ENCODE measurements around the gene TSC22D1.

Gene TSC22D1

DNA sequence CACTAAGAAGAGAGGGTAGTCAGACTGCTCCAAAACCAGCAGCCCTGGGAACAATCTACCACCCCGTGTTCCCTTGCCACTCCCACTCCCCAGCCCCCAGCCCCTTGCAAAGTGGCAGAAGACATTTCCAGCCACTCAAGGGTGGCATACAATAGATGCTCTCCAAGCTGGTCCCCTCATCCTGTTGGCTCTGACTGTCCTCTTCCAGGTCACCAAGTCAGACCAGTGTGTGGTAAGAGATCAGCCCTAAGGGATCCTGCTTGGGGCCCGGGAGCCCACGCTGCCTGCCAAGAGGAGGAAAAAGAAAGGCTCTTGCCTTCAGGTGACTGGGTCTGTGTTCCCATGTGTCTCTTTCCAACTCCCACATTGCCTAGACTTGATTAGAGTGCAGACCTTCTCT is 177.5 kb downstream of the TSC22D1 start:
- no peaks in the 10 kb centered on the region for H3K27me3 ChIP-seq (ENCODE audit: insufficient read depth, low read length, poor library complexity, severe bottlenecking)

DNA sequence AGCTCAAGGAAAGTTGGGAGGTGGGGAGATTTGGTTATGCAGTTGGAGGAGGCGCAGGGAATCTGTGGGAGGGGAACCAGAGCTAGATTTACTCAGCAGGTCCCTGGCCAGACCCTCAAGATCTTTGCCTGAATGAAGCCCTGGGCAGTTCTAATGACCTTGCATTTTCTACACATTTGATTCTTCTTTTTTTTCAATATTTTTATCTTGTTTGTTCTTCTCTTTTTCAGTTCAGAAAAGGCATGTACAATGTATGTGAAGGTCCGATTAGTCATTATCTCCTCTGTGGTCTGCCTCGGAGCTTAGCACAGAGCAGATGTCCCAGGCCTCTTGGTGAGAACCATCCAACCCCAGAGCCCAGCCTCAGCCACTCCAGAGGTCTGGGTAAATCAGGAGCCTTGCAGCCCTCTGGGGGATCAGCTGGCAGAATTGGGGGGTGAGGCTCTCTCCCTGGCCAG is 178.3 kb downstream of the TSC22D1 start:
- Histone ChIP-seq H3K4me2 (ENCODE audit: low read depth, low read length, poor library complexity, severe bottlenecking) (no peak overlapping the region), H3K9me3 (ENCODE audit: insufficient read depth, low read depth, low read length) (no peaks in the 10 kb centered on the region), H4K20me1 (ENCODE audit: insufficient read depth, low read length, poor library complexity, severe bottlenecking) (no peaks in the 10 kb centered on the region), H3K9me2 (replicated peaks; ENCODE audit: low read depth, low read length) (no peaks in the 10 kb centered on the region), H3F3A (ENCODE audit: low read depth) (no peaks in the 10 kb centered on the region), H3K4me1 (ENCODE audit: insufficient read depth, low read length, poor library complexity, severe bottlenecking) (peaks cover 2% of the 10 kb centered on the region), H3K9ac (ENCODE audit: low read depth, low read length, poor library complexity, severe bottlenecking) (no peak overlapping the region), H3K4me3 (ENCODE audit: low read length, poor library complexity, severe bottlenecking) (no peak overlapping the region), H3K27me3 (ENCODE audit: insufficient read depth, low read length, poor library complexity, severe bottlenecking) (no peaks in the 10 kb centered on the region), H2AFZ (ENCODE audit: low read length) (no peak overlapping the region), H3K79me2 (ENCODE audit: insufficient read depth, low read length) (no peaks in the 10 kb centered on the region), H3K36me3 (ENCODE audit: insufficient read depth, low read length) (no peaks in the 10 kb centered on the region)
- TF ChIP-seq EZH2phosphoT487 (IDR thresholded peaks at IDR 0.05; ENCODE audit: borderline replicate concordance), result no peak
- TF ChIP-seq, protein P1, sequence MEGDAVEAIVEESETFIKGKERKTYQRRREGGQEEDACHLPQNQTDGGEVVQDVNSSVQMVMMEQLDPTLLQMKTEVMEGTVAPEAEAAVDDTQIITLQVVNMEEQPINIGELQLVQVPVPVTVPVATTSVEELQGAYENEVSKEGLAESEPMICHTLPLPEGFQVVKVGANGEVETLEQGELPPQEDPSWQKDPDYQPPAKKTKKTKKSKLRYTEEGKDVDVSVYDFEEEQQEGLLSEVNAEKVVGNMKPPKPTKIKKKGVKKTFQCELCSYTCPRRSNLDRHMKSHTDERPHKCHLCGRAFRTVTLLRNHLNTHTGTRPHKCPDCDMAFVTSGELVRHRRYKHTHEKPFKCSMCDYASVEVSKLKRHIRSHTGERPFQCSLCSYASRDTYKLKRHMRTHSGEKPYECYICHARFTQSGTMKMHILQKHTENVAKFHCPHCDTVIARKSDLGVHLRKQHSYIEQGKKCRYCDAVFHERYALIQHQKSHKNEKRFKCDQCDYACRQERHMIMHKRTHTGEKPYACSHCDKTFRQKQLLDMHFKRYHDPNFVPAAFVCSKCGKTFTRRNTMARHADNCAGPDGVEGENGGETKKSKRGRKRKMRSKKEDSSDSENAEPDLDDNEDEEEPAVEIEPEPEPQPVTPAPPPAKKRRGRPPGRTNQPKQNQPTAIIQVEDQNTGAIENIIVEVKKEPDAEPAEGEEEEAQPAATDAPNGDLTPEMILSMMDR (conservative IDR thresholded peaks at IDR 0.05; ENCODE audit: low read length), result no peak

More for the DNA sequence above, 177.5 kb downstream of the TSC22D1 start:
- H4K20me1 ChIP-seq (ENCODE audit: insufficient read depth, low read length, poor library complexity, severe bottlenecking), result no peaks in the 10 kb centered on the region
- no peaks in the 10 kb centered on the region for H3K36me3 ChIP-seq (ENCODE audit: insufficient read depth, low read length)
- H3K4me2 ChIP-seq (ENCODE audit: low read depth, low read length, poor library complexity, severe bottlenecking), result no peak overlapping the region
- H3K9me2 ChIP-seq (replicated peaks; ENCODE audit: low read depth, low read length), result no peaks in the 10 kb centered on the region
- H2AFZ ChIP-seq (ENCODE audit: low read length), result no peak overlapping the region
- peaks cover 2% of the 10 kb centered on the region for H3K4me1 ChIP-seq (ENCODE audit: insufficient read depth, low read length, poor library complexity, severe bottlenecking)
- H3K4me3 ChIP-seq (ENCODE audit: low read length, poor library complexity, severe bottlenecking), result no peak overlapping the region
- H3F3A ChIP-seq (ENCODE audit: low read depth), result no peaks in the 10 kb centered on the region
- TF ChIP-seq, protein P1 (conservative IDR thresholded peaks at IDR 0.05; ENCODE audit: low read length), result no peak
- TF ChIP-seq EZH2phosphoT487 (IDR thresholded peaks at IDR 0.05; ENCODE audit: borderline replicate concordance), result no peak
- no peak overlapping the region for H3K9ac ChIP-seq (ENCODE audit: low read depth, low read length, poor library complexity, severe bottlenecking)
- H3K79me2 ChIP-seq (ENCODE audit: insufficient read depth, low read length), result no peaks in the 10 kb centered on the region
- no peaks in the 10 kb centered on the region for H3K9me3 ChIP-seq (ENCODE audit: insufficient read depth, low read depth, low read length)

DNA sequence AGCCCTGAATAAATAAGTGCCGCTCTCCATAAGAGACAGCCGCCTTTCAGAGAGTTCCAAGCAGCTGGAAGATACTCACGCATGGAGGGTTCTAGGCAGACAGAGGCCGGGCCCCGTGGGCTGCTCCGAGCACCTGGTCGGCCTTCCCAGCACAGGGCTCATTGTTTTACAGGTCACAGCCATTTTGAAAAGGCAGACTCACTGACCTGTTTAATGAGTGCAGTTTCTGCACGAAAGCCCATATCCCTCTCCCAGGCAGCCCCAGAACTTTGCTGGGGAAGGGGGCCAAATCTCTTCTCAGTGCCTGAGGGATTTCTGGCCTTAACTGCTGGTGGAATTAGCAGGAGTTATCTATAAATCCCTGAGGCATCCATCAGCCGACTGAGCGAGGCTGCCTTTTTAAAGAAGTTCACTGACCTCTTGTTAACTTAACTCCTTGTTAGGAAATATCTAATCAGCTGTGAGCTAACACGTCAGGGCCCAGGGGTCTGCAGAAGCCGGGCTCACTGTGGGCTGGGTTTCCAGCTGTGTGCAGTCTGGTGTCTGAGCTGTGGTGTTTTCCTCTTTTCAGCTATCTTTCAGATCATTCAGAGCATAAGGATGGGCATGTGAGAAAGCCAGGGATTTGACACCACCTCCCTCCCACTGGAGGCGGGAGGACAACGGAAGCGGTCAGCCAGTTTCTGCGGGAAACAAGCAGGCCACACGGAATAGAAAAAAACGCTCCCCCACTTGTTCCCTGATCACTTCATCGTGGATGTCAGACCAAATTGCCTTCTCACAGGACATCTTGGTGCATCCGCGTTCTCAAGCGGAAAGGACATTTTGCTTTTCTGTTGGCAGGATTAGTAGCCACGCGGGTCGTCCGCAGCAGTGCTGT is 179.2 kb downstream of the TSC22D1 start:
- Histone ChIP-seq H3K4me2 (ENCODE audit: low read depth, low read length, poor library complexity, severe bottlenecking) (no peak overlapping the region), H3K4me3 (ENCODE audit: low read length, poor library complexity, severe bottlenecking) (no peak overlapping the region), H4K20me1 (ENCODE audit: insufficient read depth, low read length, poor library complexity, severe bottlenecking) (no peaks in the 10 kb centered on the region), H3K9me3 (ENCODE audit: insufficient read depth, low read depth, low read length) (no peaks in the 10 kb centered on the region), H3K36me3 (ENCODE audit: insufficient read depth, low read length) (no peaks in the 10 kb centered on the region), H3K27me3 (ENCODE audit: insufficient read depth, low read length, poor library complexity, severe bottlenecking) (no peaks in the 10 kb centered on the region), H3K9ac (ENCODE audit: low read depth, low read length, poor library complexity, severe bottlenecking) (no peak overlapping the region), H3F3A (ENCODE audit: low read depth) (no peaks in the 10 kb centered on the region), H2AFZ (ENCODE audit: low read length) (no peak overlapping the region), H3K4me1 (ENCODE audit: insufficient read depth, low read length, poor library complexity, severe bottlenecking) (peaks cover 2% of the 10 kb centered on the region), H3K79me2 (ENCODE audit: insufficient read depth, low read length) (no peaks in the 10 kb centered on the region), H3K9me2 (replicated peaks; ENCODE audit: low read depth, low read length) (no peaks in the 10 kb centered on the region)
- TF ChIP-seq, protein P1 (conservative IDR thresholded peaks at IDR 0.05; ENCODE audit: low read length), result no peak
- TF ChIP-seq EZH2phosphoT487 (IDR thresholded peaks at IDR 0.05; ENCODE audit: borderline replicate concordance), result no peak
